ENCODE measurements around the gene POLR1A. TPM values are rescaled to one million over a fixed set of nuclear protein-coding genes. Genes with fewer than 3 reads are reported as not detected.
A peak's percentile ranks its signal among the peaks of the same experiment; 100 is the strongest.

Gene POLR1A
- total and polyA plus RNA-seq, 4 donors = 3.2 to 12.3 (median 6.1) TPM

DNA sequence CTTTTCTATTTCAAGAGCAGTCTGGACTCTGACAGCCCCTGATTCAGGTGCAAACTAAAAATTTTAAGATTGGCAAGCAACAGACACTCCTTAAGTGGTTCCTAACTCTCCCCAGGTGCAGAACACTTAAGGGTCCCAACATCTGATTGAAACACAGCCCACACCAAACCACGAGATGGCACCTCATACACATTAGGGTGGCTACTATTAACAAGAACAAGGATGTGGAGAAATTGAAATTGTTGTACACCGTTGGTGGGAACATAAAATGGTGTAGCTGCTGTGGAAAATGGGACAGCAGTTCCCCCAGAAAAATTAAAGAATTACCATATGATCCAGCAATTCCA lies 82.3 kb downstream of the POLR1A start:
- no peak overlapping the region for H3K4me3 ChIP-seq (ENCODE audit: low read depth in 1 of 3, low read length in 3 of 3)
- no peaks in the 10 kb centered on the region for H3K27me3 ChIP-seq (ENCODE audit: control insufficient read depth in 4 of 4, insufficient read depth in 4 of 4, low read length in 3 of 4)
- no peak overlapping the region for H3K27ac ChIP-seq (ENCODE audit: low read depth in 1 of 2, low read length in 2 of 2)
- no peak for TF ChIP-seq JUND (IDR thresholded peaks at IDR 0.05)
- no peak for TF ChIP-seq SP1 (IDR thresholded peaks at IDR 0.05)
- no peak for TF ChIP-seq HNF4G (IDR thresholded peaks at IDR 0.05)
- no peak for TF ChIP-seq TAF1 (conservative IDR thresholded peaks at IDR 0.05)
- no peak for TF ChIP-seq NR2F2 (IDR thresholded peaks at IDR 0.05)
- TF ChIP-seq RXRA (IDR thresholded peaks at IDR 0.05) = no peak
- no peak for TF ChIP-seq EGR1 (IDR thresholded peaks at IDR 0.05; ENCODE audit: low read depth in 2 of 2)
- no peak for TF ChIP-seq HNF4A (conservative IDR thresholded peaks at IDR 0.05)
- no peak for TF ChIP-seq FOXA2 (IDR thresholded peaks at IDR 0.05)
- TF ChIP-seq, protein P1, sequence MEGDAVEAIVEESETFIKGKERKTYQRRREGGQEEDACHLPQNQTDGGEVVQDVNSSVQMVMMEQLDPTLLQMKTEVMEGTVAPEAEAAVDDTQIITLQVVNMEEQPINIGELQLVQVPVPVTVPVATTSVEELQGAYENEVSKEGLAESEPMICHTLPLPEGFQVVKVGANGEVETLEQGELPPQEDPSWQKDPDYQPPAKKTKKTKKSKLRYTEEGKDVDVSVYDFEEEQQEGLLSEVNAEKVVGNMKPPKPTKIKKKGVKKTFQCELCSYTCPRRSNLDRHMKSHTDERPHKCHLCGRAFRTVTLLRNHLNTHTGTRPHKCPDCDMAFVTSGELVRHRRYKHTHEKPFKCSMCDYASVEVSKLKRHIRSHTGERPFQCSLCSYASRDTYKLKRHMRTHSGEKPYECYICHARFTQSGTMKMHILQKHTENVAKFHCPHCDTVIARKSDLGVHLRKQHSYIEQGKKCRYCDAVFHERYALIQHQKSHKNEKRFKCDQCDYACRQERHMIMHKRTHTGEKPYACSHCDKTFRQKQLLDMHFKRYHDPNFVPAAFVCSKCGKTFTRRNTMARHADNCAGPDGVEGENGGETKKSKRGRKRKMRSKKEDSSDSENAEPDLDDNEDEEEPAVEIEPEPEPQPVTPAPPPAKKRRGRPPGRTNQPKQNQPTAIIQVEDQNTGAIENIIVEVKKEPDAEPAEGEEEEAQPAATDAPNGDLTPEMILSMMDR (IDR thresholded peaks at IDR 0.05; ENCODE audit: low read depth, low read length, missing input control) = no peak
- no peak overlapping the region for H3K9ac ChIP-seq (ENCODE audit: low read depth in 1 of 2, low read length in 2 of 2)
- WGBS = 93% methylated on average over 2 of the region's 2 CpGs
- peaks cover 0 to 21% (median 4%) of the 10 kb centered on the region in 4 donors for H3K36me3 ChIP-seq (ENCODE audit: control insufficient read depth in 4 of 4, insufficient read depth in 3 of 4, low read depth in 1 of 4, low read length in 3 of 4)
- no peak for DNase-seq (ENCODE audit: low spot score)
- peaks cover 0 to 4% (median 0%) of the 10 kb centered on the region in 4 donors for H3K4me1 ChIP-seq (ENCODE audit: control insufficient read depth in 4 of 4, insufficient read depth in 4 of 4, low read length in 3 of 4)
- no peaks in the 10 kb centered on the region for H3K9me3 ChIP-seq (ENCODE audit: control insufficient read depth in 4 of 4, low read length in 3 of 4)

DNA sequence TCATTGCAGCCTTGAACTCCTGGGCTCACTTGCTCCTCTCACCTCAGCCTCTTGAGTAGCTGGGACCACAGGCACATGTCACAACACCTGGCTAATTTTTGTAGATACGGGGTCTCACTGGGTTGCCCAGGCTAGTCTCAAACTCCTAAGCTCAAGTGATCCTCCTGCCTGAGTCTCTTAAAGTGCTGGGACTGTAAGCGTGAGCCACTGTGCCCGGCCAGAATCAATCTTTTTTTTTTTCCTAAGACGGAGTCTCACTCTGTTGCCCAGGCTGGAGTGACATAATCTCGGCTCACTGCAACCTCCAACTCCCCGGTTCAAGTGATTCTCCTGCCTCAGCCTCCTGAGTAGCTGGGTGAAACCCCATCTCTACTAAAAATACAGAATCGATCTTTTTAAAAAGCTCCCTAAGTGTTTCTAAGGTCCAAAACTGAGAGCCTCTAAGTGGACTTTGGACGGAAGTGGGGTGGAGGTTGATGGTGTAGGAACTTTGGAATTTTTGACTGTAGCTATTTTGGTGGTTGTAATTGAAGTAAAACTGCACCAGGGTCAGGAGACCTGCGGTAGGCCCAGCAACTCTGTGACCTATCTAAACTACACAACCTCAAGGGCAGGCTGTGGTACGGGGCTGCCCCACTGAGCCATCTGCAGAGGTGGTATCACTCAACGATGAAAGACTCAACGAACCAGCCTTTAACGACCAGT lies 82.9 kb downstream of the POLR1A start:
- no peak overlapping the region for H3K27ac ChIP-seq (ENCODE audit: low read depth in 1 of 2, low read length in 2 of 2)
- no peak overlapping the region for H3K9ac ChIP-seq (ENCODE audit: low read depth in 1 of 2, low read length in 2 of 2)
- 90% methylated on average over 13 of the region's 13 CpGs for WGBS
- no peaks in the 10 kb centered on the region for H3K27me3 ChIP-seq (ENCODE audit: control insufficient read depth in 4 of 4, insufficient read depth in 4 of 4, low read length in 3 of 4)
- H3K9me3 ChIP-seq (ENCODE audit: control insufficient read depth in 4 of 4, low read length in 3 of 4) = no peaks in the 10 kb centered on the region
- peaks cover 0 to 15% (median 3%) of the 10 kb centered on the region in 4 donors for H3K36me3 ChIP-seq (ENCODE audit: control insufficient read depth in 4 of 4, insufficient read depth in 3 of 4, low read depth in 1 of 4, low read length in 3 of 4)
- no peak overlapping the region for H3K4me3 ChIP-seq (ENCODE audit: low read depth in 1 of 3, low read length in 3 of 3)
- no peak for DNase-seq (ENCODE audit: low spot score)
- TF ChIP-seq, protein P2, sequence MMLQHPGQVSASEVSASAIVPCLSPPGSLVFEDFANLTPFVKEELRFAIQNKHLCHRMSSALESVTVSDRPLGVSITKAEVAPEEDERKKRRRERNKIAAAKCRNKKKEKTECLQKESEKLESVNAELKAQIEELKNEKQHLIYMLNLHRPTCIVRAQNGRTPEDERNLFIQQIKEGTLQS (IDR thresholded peaks at IDR 0.05) = no peak
- peak in 1 of 2 donors; percentile 6 for TF ChIP-seq HNF4A (conservative IDR thresholded peaks at IDR 0.05)
- peaks cover 0 to 4% (median 0%) of the 10 kb centered on the region in 4 donors for H3K4me1 ChIP-seq (ENCODE audit: control insufficient read depth in 4 of 4, insufficient read depth in 4 of 4, low read length in 3 of 4)

DNA sequence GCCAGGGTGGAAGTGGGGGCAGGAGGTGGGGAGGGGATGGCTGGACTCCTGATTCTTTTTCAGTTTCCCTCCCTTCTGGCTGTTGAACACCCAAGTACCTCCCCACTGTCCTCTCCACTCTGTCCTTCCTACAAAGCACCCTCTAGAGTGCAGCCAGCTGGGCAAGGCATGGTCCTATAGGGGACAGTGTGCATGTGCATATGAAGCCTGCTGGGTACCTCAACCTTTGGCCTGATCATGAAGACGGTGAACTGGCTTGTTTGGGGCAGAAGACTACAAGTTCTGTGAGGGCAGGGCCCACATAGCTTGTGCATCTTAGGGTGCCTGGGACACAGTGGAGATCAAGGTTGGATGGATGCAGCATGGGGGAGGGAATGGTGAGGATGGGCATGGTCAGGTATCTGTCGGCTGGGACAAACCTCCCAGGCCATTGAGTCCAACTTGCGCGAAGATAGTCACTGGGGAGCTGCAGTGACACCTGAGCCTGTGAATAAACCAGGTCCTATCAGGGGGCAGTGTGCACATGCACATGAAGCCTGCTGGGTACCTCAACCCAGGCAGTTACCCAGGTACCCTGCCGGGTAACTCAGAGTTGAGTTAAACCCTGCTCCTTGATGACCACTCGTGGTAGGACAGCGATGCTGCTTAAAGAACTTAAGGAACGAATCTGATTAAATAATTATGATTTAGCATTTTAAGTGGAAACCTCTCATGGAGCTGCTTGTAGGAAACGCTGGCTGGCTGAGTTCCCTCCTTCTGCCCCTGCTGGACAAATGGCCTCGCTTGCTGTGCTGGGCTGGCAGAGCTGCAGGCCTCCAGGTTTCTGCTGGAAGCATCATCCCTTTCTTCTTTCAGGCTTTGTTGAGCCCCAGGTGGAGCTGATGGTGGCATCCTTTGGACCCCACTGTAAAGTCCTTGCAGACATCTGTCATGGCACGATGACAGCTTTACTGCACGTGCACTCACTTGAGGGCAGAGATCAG lies 84.0 kb downstream of the POLR1A start:
- DNase-seq (ENCODE audit: low spot score) = no peak
- TF ChIP-seq FOXA2 (IDR thresholded peaks at IDR 0.05) (no peak), HNF4G (IDR thresholded peaks at IDR 0.05) (no peak), RAD21 (IDR thresholded peaks at IDR 0.05) (no peak), HNF4A (conservative IDR thresholded peaks at IDR 0.05) (no peak), FOXA1 (IDR thresholded peaks at IDR 0.05) (no peak), SP1 (IDR thresholded peaks at IDR 0.05) (no peak), JUND (IDR thresholded peaks at IDR 0.05) (no peak), YY1 (IDR thresholded peaks at IDR 0.05) (no peak), RXRA (IDR thresholded peaks at IDR 0.05) (no peak), TAF1 (conservative IDR thresholded peaks at IDR 0.05) (no peak)
- TF ChIP-seq, protein P3, sequence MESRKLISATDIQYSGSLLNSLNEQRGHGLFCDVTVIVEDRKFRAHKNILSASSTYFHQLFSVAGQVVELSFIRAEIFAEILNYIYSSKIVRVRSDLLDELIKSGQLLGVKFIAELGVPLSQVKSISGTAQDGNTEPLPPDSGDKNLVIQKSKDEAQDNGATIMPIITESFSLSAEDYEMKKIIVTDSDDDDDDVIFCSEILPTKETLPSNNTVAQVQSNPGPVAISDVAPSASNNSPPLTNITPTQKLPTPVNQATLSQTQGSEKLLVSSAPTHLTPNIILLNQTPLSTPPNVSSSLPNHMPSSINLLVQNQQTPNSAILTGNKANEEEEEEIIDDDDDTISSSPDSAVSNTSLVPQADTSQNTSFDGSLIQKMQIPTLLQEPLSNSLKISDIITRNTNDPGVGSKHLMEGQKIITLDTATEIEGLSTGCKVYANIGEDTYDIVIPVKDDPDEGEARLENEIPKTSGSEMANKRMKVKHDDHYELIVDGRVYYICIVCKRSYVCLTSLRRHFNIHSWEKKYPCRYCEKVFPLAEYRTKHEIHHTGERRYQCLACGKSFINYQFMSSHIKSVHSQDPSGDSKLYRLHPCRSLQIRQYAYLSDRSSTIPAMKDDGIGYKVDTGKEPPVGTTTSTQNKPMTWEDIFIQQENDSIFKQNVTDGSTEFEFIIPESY (IDR thresholded peaks at IDR 0.05) = no peak
- TF ChIP-seq, protein P1 (IDR thresholded peaks at IDR 0.05; ENCODE audit: low read depth, low read length, missing input control) = no peak
- TF ChIP-seq, protein P4, sequence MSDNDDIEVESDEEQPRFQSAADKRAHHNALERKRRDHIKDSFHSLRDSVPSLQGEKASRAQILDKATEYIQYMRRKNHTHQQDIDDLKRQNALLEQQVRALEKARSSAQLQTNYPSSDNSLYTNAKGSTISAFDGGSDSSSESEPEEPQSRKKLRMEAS (IDR thresholded peaks at IDR 0.05) = no peak
- no peak overlapping the region for H3K9ac ChIP-seq (ENCODE audit: low read depth in 1 of 2, low read length in 2 of 2)
- H3K9me3 ChIP-seq (ENCODE audit: control insufficient read depth in 4 of 4, low read length in 3 of 4) = no peaks in the 10 kb centered on the region
- H3K36me3 ChIP-seq (ENCODE audit: control insufficient read depth in 4 of 4, insufficient read depth in 3 of 4, low read depth in 1 of 4, low read length in 3 of 4) = peaks cover 0 to 4% (median under 1%) of the 10 kb centered on the region in 4 donors
- WGBS = 95% methylated on average over 12 of the region's 12 CpGs
- no peaks in the 10 kb centered on the region for H3K27me3 ChIP-seq (ENCODE audit: control insufficient read depth in 4 of 4, insufficient read depth in 4 of 4, low read length in 3 of 4)
- no peak overlapping the region for H3K4me3 ChIP-seq (ENCODE audit: low read depth in 1 of 3, low read length in 3 of 3)
- no peak overlapping the region for H3K27ac ChIP-seq (ENCODE audit: low read depth in 1 of 2, low read length in 2 of 2)
- H3K4me1 ChIP-seq (ENCODE audit: control insufficient read depth in 4 of 4, insufficient read depth in 4 of 4, low read length in 3 of 4) = peaks cover 0 to 4% (median 0%) of the 10 kb centered on the region in 4 donors
